Sigmoid colon (tissue), 4 donors: Measurements from ENCODE around the gene ABHD12.

Source experiments
- EP300 ChIP-seq, 4 donors: sonication (generic); formaldehyde crosslinking; IDR thresholded peaks; one replicate each; pipeline ENCODE4 v1.6.1; 2017; ENCODE audit warnings: antibody characterized with exemption in 4 of 4
- POLR2A ChIP-seq, 2 donors: fragments of 450-650 bp; IDR thresholded peaks; one replicate each; pipeline ENCODE4 v1.6.1; 2016; ENCODE audit warnings: antibody characterized with exemption in 2 of 2, mild to moderate bottlenecking in 2 of 2, moderate library complexity in 2 of 2
- POLR2AphosphoS5 ChIP-seq, 4 donors: sonication (generic); formaldehyde crosslinking; IDR thresholded peaks; one replicate each; pipeline ENCODE4 v1.6.1; 2017; ENCODE audit warnings: antibody characterized with exemption in 4 of 4
- TF ChIP-seq, protein P1 (sequence below), 4 experiments: fragments of 450-650 bp in 3 of 4; fragments of 200-600 bp in 1 of 4; IDR thresholded peaks; one replicate each; pipeline ENCODE4 v1.5.1; 2016 to 2019; ENCODE audit warnings: antibody characterized with exemption in 4 of 4, mild to moderate bottlenecking in 3 of 4, moderate library complexity in 2 of 4

DNA sequence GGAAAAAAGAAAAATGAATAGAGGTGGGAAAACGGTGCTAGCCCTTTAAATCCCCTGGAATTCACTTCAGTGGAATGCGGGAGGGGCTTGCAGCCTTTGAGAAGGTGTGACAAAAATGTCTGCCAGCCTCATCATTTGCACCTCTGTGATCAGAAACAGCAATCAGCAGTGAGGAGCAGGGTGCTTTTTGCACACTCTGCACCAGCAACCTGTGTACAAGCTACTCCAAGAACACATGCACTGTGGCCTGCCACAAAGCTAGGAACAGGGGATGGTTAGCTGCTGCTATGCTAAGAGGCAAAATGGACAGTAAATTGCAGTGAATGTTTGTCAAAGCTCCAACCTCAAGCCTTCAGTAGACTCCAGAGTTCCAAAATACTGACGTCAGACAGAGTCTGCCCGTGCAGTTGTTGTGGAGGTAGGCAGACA is 46.5 kb upstream of the ABHD12 start:
- no peak for TF ChIP-seq POLR2A (IDR thresholded peaks at IDR 0.05)
- TF ChIP-seq, protein P1, sequence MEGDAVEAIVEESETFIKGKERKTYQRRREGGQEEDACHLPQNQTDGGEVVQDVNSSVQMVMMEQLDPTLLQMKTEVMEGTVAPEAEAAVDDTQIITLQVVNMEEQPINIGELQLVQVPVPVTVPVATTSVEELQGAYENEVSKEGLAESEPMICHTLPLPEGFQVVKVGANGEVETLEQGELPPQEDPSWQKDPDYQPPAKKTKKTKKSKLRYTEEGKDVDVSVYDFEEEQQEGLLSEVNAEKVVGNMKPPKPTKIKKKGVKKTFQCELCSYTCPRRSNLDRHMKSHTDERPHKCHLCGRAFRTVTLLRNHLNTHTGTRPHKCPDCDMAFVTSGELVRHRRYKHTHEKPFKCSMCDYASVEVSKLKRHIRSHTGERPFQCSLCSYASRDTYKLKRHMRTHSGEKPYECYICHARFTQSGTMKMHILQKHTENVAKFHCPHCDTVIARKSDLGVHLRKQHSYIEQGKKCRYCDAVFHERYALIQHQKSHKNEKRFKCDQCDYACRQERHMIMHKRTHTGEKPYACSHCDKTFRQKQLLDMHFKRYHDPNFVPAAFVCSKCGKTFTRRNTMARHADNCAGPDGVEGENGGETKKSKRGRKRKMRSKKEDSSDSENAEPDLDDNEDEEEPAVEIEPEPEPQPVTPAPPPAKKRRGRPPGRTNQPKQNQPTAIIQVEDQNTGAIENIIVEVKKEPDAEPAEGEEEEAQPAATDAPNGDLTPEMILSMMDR (IDR thresholded peaks at IDR 0.05), result no peak
- TF ChIP-seq POLR2AphosphoS5 (IDR thresholded peaks at IDR 0.05), result no peak
- TF ChIP-seq EP300 (IDR thresholded peaks at IDR 0.05), result no peak
